OCI-LY1 (cell line): Measurements from ENCODE around the gene PIGA.

ENCODE experiments used
- H2AFZ ChIP-seq: fragments of 200-600 bp; sonication (generic), shearing (Covaris generic); 2 replicates; pipeline ENCODE4 v1.6.0; 2014; ENCODE audit warnings: antibody characterized with exemption, mild to moderate bottlenecking, low read length
- H3F3A ChIP-seq: fragments of 200-600 bp; sonication (generic), shearing (Covaris generic); 2 replicates; pipeline ENCODE4 v1.6.0; 2014; ENCODE audit warnings: mild to moderate bottlenecking, antibody characterized with exemption, low read length, moderate library complexity; ENCODE audit not compliant: insufficient read depth
- H3K27ac ChIP-seq: fragments of 200-600 bp; sonication (generic); 2 replicates; pipeline ENCODE4 v1.5.1; 2014; ENCODE audit warnings: low read length, mixed run types, mild to moderate bottlenecking, low read depth; ENCODE audit not compliant: poor library complexity, severe bottlenecking
- H3K27me3 ChIP-seq: fragments of 200-600 bp; sonication (generic); 2 replicates; pipeline ENCODE4 v1.6.0; 2014; ENCODE audit warnings: antibody characterized with exemption, mild to moderate bottlenecking, low read length, moderate library complexity; ENCODE audit not compliant: insufficient read depth
- H3K36me3 ChIP-seq: fragments of 200-600 bp; sonication (generic); 2 replicates; pipeline ENCODE4 v1.6.1; 2014; ENCODE audit warnings: mild to moderate bottlenecking, antibody characterized with exemption, low read length, moderate library complexity, mixed read lengths; ENCODE audit not compliant: insufficient read depth
- H3K4me1 ChIP-seq: fragments of 200-600 bp; sonication (generic); 2 replicates; pipeline ENCODE4 v1.5.1; 2014; ENCODE audit warnings: mild to moderate bottlenecking, low read length, moderate library complexity; ENCODE audit not compliant: insufficient read depth, severe bottlenecking
- H3K4me2 ChIP-seq: fragments of 200-600 bp; sonication (generic), shearing (Covaris generic); 2 replicates; pipeline ENCODE4 v1.6.1; 2014; ENCODE audit warnings: low read length
- H3K4me3 ChIP-seq: fragments of 200-600 bp; sonication (generic); 2 replicates; pipeline ENCODE4 v1.5.1; 2014; ENCODE audit warnings: low read length, low read depth, mild to moderate bottlenecking, mixed read lengths; ENCODE audit not compliant: poor library complexity, severe bottlenecking
- H3K79me2 ChIP-seq: fragments of 200-600 bp; shearing (Covaris generic); 2 replicates; pipeline ENCODE4 v1.6.1; 2016; ENCODE audit warnings: mixed run types, low read length, mixed read lengths; ENCODE audit not compliant: insufficient read depth
- H3K9ac ChIP-seq: fragments of 200-600 bp; sonication (generic), shearing (Covaris generic); 2 replicates; pipeline ENCODE4 v1.6.1; 2014; ENCODE audit warnings: mild to moderate bottlenecking, low read length, mixed read lengths
- H3K9me2 ChIP-seq: fragments of 200-600 bp; sonication (generic), shearing (Covaris generic); 2 replicates; pipeline ENCODE4 v1.6.1; 2014; ENCODE audit warnings: low read depth, mild to moderate bottlenecking, low read length, mixed read lengths
- H3K9me3 ChIP-seq: fragments of 200-600 bp; shearing (Covaris generic); 2 replicates; pipeline ENCODE4 v1.6.1; 2014; ENCODE audit warnings: low read length, mixed read lengths
- H4K20me1 ChIP-seq: fragments of 200-600 bp; sonication (generic), shearing (Covaris generic); 2 replicates; pipeline ENCODE4 v1.6.0; 2016; ENCODE audit warnings: mild to moderate bottlenecking, low read length; ENCODE audit not compliant: insufficient read depth
- CTCF ChIP-seq: fragments of 200-600 bp; sonication (generic), shearing (Covaris generic); IDR thresholded peaks from 2 replicates; pipeline ENCODE4 v1.5.1; 2017; ENCODE audit warnings: mild to moderate bottlenecking, antibody characterized with exemption, low read length, moderate library complexity, mixed read lengths
- EZH2 ChIP-seq: fragments of 200-600 bp; sonication (generic), shearing (Covaris generic); IDR thresholded peaks from 2 replicates; pipeline ENCODE4 v1.8.0; 2017; ENCODE audit warnings: borderline replicate concordance, mixed run types, mild to moderate bottlenecking, antibody characterized with exemption, low read length, moderate library complexity, mixed read lengths

The PIGA gene

DNA sequence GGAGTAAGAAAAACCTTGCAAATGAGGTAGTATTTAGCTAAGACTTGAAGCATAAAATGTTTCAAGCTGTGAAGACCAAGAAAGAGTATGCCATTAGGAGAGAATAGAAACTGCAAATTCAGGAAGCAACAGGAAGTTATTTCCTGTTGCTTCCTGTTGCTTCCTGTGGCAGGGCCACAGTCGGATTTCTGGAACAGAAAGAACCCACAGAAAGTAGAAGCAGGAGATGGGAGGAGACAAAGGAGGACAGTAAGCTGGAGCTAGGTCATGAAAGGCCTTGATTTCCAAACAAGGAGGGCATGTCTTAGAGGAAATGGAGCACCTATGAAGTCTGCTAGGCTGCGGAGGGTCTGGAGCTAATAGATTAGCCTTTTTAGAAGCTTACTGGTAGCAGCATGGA is 37.1 kb downstream of the PIGA start:
- no peaks in the 10 kb centered on the region for H3K9me3 ChIP-seq
- H3F3A ChIP-seq: no peaks in the 10 kb centered on the region
- H3K27me3 ChIP-seq: no peaks in the 10 kb centered on the region
- no peak overlapping the region for H3K9ac ChIP-seq
- H4K20me1 ChIP-seq: no peaks in the 10 kb centered on the region
- H3K27ac ChIP-seq: no peak overlapping the region
- H2AFZ ChIP-seq: no peak overlapping the region
- no peaks in the 10 kb centered on the region for H3K79me2 ChIP-seq
- H3K4me2 ChIP-seq: no peak overlapping the region
- H3K4me3 ChIP-seq: no peak overlapping the region
- no peak for TF ChIP-seq EZH2
- no peak for TF ChIP-seq CTCF
- H3K36me3 ChIP-seq: no peaks in the 10 kb centered on the region
- H3K9me2 ChIP-seq: no peaks in the 10 kb centered on the region
- no peaks in the 10 kb centered on the region for H3K4me1 ChIP-seq

DNA sequence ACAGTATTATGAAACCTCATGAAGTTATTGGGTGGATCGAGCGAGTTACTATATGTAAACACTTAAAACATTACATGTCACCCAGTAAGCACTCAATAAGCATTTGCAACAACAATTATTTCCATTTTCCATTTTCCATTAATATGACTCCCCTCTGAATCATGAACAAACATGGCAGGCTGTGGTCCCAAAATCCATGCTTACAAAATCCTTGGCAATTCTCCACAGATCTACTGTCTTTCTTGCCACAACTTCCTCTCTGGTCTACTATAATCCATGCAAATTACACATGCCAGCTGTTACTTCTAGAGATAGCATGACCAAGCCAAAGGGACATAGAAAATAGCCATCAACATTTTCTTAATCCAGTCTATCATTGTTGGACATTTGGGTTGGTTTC is 41.9 kb downstream of the PIGA start:
- H3K36me3 ChIP-seq: no peaks in the 10 kb centered on the region
- no peaks in the 10 kb centered on the region for H3K4me1 ChIP-seq
- H4K20me1 ChIP-seq: no peaks in the 10 kb centered on the region
- H3K9me3 ChIP-seq: no peaks in the 10 kb centered on the region
- no peak overlapping the region for H3K9ac ChIP-seq
- no peaks in the 10 kb centered on the region for H3F3A ChIP-seq
- H2AFZ ChIP-seq: no peak overlapping the region
- H3K9me2 ChIP-seq: no peaks in the 10 kb centered on the region
- H3K27me3 ChIP-seq: no peaks in the 10 kb centered on the region
- H3K4me3 ChIP-seq: no peak overlapping the region
- TF ChIP-seq CTCF (no peak), EZH2 (no peak)
- H3K27ac ChIP-seq: no peak overlapping the region
- H3K79me2 ChIP-seq: no peaks in the 10 kb centered on the region
- H3K4me2 ChIP-seq: no peak overlapping the region

DNA sequence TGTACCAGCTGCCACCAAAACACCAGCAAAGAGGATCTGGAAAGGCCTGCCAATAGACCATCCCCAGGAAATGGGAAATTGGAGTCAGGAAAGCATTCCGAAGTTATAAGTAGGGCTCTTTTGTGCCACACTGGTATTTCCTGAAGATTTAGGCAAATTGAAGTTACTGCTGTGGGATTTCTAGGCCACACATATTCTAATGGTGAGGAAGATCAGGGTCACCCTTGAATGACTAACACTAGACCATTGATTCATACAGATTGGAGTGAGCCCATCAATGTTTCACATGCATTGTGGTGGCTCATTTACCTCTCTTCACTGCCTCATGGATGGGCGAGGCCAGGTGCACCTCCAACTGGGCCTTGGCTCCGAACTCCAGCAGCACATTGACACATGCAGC is 42.5 kb downstream of the PIGA start:
- Histone ChIP-seq H4K20me1 (no peaks in the 10 kb centered on the region), H3K4me2 (no peak overlapping the region), H3K27me3 (no peaks in the 10 kb centered on the region), H3K36me3 (no peaks in the 10 kb centered on the region), H3K4me1 (no peaks in the 10 kb centered on the region), H3K79me2 (no peaks in the 10 kb centered on the region), H3K9me3 (no peaks in the 10 kb centered on the region), H3K4me3 (no peak overlapping the region), H3K9ac (no peak overlapping the region), H2AFZ (no peak overlapping the region), H3F3A (no peaks in the 10 kb centered on the region), H3K27ac (no peak overlapping the region), H3K9me2 (no peaks in the 10 kb centered on the region)
- TF ChIP-seq EZH2 (no peak), CTCF (no peak)
